IMR-90 (cell line): ENCODE data around the gene FBXW7.

Experiments
- BHLHE40 ChIP-seq: fragments of 150-350 bp; IDR thresholded peaks from 2 replicates; pipeline ENCODE4 v1.6.1; 2016; ENCODE audit warnings: mild to moderate bottlenecking, low read depth, low read length
- CEBPB ChIP-seq: IDR thresholded peaks from 2 replicates; pipeline ENCODE4 v1.6.1; 2012; ENCODE audit warnings: low read depth, low read length, improper control_type of control experiment
- CHD1 ChIP-seq: IDR thresholded peaks from 2 replicates; pipeline ENCODE4 v1.6.1; 2012; ENCODE audit warnings: low read depth, low read length, improper control_type of control experiment
- ELK1 ChIP-seq: fragments of 150-350 bp; IDR thresholded peaks from 2 replicates; pipeline ENCODE4 v1.6.1; 2016; ENCODE audit warnings: low read depth, mild to moderate bottlenecking, low read length, moderate library complexity, borderline replicate concordance
- MAFK ChIP-seq: IDR thresholded peaks from 2 replicates; pipeline ENCODE4 v1.6.1; 2012; ENCODE audit warnings: low read depth, low read length, improper control_type of control experiment
- MXI1 ChIP-seq: IDR thresholded peaks from 2 replicates; pipeline ENCODE4 v1.6.1; 2012; ENCODE audit warnings: low read depth, mild to moderate bottlenecking, low read length, moderate library complexity, borderline replicate concordance
- POLR2A ChIP-seq: IDR thresholded peaks from 2 replicates; pipeline ENCODE4 v1.6.1; 2012; ENCODE audit warnings: mild to moderate bottlenecking, low read depth, low read length
- RAD21 ChIP-seq: IDR thresholded peaks from 2 replicates; pipeline ENCODE4 v1.6.1; 2012; ENCODE audit warnings: low read length, improper control_type of control experiment
- RFX5 ChIP-seq: IDR thresholded peaks from 2 replicates; pipeline ENCODE4 v1.8.0; 2012; ENCODE audit warnings: low read depth, mild to moderate bottlenecking, low read length, moderate library complexity
- SMC3 ChIP-seq: fragments of 150-350 bp; IDR thresholded peaks from 2 replicates; pipeline ENCODE4 v1.6.1; 2016; ENCODE audit warnings: low read depth, mild to moderate bottlenecking, antibody characterized with exemption, low read length, moderate library complexity
- TF ChIP-seq, protein P1 (sequence below): conservative IDR thresholded peaks from 2 replicates; pipeline ENCODE4 v1.5.1; 2012; ENCODE audit warnings: mild to moderate bottlenecking, low read depth, low read length, improper control_type of control experiment
- TF ChIP-seq, protein P2 (sequence below): fragments of 150-350 bp; IDR thresholded peaks from 2 replicates; pipeline ENCODE4 v1.6.1; 2017; ENCODE audit warnings: mild to moderate bottlenecking, antibody characterized with exemption, low read length, low read depth

GRCh38 chr4:152513078-152513477, 22.8 kb downstream of the FBXW7 start:
- TF ChIP-seq CEBPB, result no peak
- TF ChIP-seq, protein P1, sequence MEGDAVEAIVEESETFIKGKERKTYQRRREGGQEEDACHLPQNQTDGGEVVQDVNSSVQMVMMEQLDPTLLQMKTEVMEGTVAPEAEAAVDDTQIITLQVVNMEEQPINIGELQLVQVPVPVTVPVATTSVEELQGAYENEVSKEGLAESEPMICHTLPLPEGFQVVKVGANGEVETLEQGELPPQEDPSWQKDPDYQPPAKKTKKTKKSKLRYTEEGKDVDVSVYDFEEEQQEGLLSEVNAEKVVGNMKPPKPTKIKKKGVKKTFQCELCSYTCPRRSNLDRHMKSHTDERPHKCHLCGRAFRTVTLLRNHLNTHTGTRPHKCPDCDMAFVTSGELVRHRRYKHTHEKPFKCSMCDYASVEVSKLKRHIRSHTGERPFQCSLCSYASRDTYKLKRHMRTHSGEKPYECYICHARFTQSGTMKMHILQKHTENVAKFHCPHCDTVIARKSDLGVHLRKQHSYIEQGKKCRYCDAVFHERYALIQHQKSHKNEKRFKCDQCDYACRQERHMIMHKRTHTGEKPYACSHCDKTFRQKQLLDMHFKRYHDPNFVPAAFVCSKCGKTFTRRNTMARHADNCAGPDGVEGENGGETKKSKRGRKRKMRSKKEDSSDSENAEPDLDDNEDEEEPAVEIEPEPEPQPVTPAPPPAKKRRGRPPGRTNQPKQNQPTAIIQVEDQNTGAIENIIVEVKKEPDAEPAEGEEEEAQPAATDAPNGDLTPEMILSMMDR, result no peak
- TF ChIP-seq MXI1, result no peak
- no peak for TF ChIP-seq POLR2A
- no peak for TF ChIP-seq BHLHE40
- TF ChIP-seq CHD1, result no peak
- TF ChIP-seq SMC3, result no peak
- TF ChIP-seq RFX5, result no peak
- no peak for TF ChIP-seq ELK1
- no peak for TF ChIP-seq RAD21
- TF ChIP-seq MAFK, result no peak
- TF ChIP-seq, protein P2, sequence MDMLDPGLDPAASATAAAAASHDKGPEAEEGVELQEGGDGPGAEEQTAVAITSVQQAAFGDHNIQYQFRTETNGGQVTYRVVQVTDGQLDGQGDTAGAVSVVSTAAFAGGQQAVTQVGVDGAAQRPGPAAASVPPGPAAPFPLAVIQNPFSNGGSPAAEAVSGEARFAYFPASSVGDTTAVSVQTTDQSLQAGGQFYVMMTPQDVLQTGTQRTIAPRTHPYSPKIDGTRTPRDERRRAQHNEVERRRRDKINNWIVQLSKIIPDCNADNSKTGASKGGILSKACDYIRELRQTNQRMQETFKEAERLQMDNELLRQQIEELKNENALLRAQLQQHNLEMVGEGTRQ, result no peak
